ENCODE data around the gene CLCN1.
A peak's percentile ranks its signal among the peaks of the same experiment; 100 is the strongest.
"Not testable (repeated sequence)": the region's sequence is repeated elsewhere in the genome, so short reads cannot be mapped to it uniquely, and the experiment has no call there.

The CLCN1 gene

GRCh38 chr7:143385891-143386781, 70.2 kb downstream of the CLCN1 start:
- peak; percentile 49 for DNase-seq (ENCODE audit: low spot score)

GRCh38 chr7:143387156-143387975, 71.5 kb downstream of the CLCN1 start:
- DNase-seq (ENCODE audit: low spot score), result no peak

GRCh38 chr7:143388051-143388450, 72.1 kb downstream of the CLCN1 start:
- no peak for DNase-seq (ENCODE audit: low spot score)

GRCh38 chr7:143388491-143389101, 72.7 kb downstream of the CLCN1 start:
- DNase-seq (ENCODE audit: low spot score), result no peak

GRCh38 chr7:143389316-143390103, 73.6 kb downstream of the CLCN1 start:
- no peak for DNase-seq (ENCODE audit: low spot score)

- no peak for DNase-seq (ENCODE audit: low spot score)
These were observed 74.3 kb downstream of the CLCN1 start for GRCh38 chr7:143390104-143390772.

- no peak for DNase-seq (ENCODE audit: low spot score)
These were observed 74.9 kb downstream of the CLCN1 start for GRCh38 chr7:143390773-143391317.

- DNase-seq (ENCODE audit: low spot score), result peak; percentile 58
These were observed 75.8 kb downstream of the CLCN1 start for GRCh38 chr7:143391462-143392404.

GRCh38 chr7:143392427-143392826, 76.5 kb downstream of the CLCN1 start:
- not testable (repeated sequence) for DNase-seq (ENCODE audit: low spot score)

GRCh38 chr7:143392875-143393266, 77.0 kb downstream of the CLCN1 start:
- no peak for DNase-seq (ENCODE audit: low spot score)

GRCh38 chr7:143393267-143394041, 77.5 kb downstream of the CLCN1 start:
- no peak for DNase-seq (ENCODE audit: low spot score)

- no peak for DNase-seq (ENCODE audit: low spot score)
These were observed 78.2 kb downstream of the CLCN1 start for GRCh38 chr7:143394068-143394467.

GRCh38 chr7:143394777-143395176, 78.9 kb downstream of the CLCN1 start:
- no peak for DNase-seq (ENCODE audit: low spot score)

- DNase-seq (ENCODE audit: low spot score), result no peak
These were observed 79.6 kb downstream of the CLCN1 start for GRCh38 chr7:143395187-143396149.

GRCh38 chr7:143396182-143396581, 80.3 kb downstream of the CLCN1 start:
- no peak for DNase-seq (ENCODE audit: low spot score)

- DNase-seq (ENCODE audit: low spot score), result no peak
These were observed 81.0 kb downstream of the CLCN1 start for GRCh38 chr7:143396625-143397556.

Data from kidney tubule cell (primary cell).